GM18526 (cell line): ENCODE measurements around the gene FBXL7.

Source experiments
- POLR2A ChIP-seq: IDR thresholded peaks from 3 replicates; pipeline ENCODE4 v1.6.1; 2011; ENCODE audit not compliant: insufficient read length; ENCODE audit errors: extremely low read depth

FBXL7 gene

DNA sequence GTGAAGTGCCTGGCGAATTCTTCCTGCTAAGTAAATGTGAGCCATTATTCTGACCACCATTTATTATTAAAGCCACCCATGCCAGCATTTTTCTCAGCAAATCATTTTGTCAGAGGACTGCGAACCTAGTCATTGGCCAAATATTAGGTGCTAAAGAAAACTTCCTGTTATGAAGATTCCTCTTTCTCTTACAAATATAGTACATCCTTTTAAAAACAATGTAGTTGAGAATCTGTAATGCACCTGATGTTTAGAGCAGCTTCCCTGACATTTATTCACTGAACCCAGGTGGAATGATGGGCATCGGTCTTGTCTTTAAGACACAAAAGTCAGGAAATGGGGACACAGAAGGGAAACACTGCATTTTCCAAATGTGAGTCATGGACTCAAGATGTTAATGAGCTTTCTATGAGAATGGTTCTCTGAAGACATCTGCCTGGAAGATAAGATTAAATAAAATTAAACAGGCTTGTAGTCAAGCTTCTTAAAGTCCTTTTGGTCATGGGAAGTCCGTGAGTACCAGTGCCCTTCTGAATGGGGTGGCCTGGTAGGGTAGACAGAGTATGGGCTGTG lies 290.6 kb downstream of the FBXL7 start:
- no peak for TF ChIP-seq POLR2A

DNA sequence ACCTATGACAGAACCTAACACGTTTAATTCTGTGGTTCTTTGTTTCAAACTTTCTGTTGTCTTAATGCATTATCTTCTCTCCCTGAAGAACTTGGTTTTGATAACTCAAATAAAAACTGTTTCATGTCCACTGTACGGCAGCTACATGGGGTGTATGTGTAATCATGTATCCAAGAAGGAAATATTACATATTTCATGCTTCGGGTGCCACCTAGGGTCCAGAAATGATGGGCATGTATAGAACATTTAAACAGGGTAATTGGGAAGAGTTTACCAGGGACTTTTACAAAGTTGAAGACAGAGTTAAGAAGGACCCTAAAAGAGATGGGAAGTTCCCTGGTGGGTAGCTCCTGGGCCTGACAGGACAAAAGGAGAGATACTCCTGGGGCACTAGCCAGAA lies 291.3 kb downstream of the FBXL7 start:
- no peak for TF ChIP-seq POLR2A

DNA sequence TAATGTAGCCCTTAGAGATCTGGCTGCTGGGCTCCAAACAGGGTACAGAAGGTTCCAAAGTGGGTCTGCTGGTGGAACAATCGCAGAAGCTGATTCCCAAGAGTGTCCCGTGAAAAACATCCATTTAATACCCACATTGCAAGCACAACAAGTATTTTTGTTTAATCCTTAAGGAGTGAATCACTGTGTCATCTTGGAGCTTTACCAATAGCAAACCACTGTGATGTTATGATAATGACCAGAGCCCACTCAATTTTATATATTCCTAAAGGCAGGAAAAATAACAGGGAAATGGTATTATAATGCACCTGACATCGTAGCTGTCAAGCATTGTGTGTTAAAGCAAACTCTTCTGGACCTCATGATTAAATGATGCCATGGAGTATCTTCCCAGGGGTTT lies 291.9 kb downstream of the FBXL7 start:
- TF ChIP-seq POLR2A: no peak

DNA sequence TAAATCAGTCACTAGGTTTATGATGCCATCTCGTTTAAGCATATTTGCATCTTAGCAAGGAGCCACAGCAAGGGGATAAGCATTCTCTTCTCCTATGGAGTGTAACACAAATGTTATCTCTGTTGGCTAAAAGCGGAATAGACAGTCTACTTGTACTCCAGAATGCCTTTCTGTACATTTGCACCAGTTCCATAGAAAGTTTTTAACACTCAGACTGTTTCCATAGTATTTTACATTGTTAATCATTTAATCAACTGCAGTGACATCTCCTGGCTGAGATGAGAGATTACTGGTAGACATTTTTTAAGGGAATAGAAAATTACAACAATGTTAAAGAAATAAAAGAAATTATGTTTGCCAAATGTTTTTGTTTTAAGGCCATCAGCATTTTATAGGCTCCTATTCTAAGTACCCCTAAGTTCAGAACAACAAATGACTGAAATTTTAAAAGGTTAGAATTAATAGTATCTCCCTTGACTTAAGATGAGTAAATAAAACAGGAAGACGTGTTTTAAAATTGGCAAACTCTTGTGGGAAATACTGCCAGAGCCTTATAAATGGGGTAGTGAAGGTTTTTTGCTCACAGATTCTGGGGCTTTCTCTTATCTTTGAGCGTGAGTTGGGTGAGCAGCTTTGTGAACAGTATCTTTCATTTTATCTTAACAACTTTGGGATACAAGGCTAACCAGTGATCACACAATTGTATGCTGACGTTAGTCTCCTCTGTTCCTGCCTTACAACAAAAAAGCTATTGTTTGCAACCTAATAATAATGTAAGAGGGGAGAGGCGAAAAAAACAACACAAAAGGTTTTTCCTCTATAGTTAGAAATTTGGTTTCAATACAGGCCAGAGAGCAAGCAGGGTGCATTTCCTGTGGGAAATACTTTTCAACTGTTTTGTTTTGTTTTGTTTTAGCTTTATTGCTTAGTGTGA lies 294.3 kb downstream of the FBXL7 start:
- TF ChIP-seq POLR2A: no peak

DNA sequence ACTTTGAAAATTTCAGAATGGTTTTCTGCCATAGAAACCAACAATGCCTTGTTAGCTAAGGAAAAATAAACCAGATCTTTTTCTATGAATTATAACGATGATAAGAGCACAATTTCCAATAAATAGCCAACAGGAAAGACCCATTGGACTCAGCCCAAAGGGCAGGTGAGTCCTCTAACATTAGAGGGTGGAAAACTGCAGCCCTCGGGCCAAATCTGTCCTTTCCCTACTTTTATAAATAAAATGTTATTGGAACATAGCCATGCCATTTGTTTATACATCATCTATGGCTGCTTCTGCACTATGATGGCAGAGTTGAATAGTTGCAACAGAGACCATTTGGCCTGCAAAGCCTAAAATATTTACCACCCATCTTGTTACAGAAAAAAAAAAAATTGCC lies 296.1 kb downstream of the FBXL7 start:
- TF ChIP-seq POLR2A: no peak

DNA sequence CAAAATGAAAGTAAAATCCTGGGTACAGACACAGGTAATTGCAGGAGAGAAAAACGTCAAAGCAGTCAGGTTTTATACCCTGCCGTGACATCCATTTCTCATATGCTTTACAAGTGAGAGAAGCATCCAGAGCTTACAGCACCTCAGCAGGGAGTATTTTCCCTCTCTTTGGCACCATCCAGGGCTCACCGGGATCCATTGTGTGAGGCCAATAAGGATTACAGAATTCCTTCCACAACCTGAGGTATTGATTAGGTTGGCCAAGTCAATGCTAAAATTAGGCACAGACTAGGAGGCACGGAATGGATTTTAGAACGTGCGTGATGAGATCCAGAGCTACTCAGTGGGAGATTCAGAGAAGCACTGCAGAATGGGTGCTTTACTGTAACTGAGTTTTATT lies 296.6 kb downstream of the FBXL7 start:
- TF ChIP-seq POLR2A: no peak

DNA sequence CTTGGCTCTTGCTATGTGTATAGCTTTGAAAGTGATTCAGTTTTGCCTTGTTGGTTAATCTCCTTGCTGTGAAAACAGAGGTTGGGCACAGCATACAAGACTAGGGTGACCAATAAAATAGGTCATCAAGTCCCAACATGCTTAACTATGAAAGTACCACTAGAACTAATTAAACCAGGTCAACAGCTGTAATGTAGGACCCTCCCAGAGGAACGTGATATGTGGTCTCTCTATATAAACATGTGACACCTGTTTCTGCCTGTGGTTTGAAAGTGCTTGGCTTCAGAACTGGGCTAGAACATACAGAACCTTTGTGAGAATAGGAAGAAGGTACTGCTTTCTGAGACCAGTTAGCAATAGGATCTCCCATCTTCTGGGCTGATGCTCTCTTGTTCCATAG lies 297.1 kb downstream of the FBXL7 start:
- no peak for TF ChIP-seq POLR2A

DNA sequence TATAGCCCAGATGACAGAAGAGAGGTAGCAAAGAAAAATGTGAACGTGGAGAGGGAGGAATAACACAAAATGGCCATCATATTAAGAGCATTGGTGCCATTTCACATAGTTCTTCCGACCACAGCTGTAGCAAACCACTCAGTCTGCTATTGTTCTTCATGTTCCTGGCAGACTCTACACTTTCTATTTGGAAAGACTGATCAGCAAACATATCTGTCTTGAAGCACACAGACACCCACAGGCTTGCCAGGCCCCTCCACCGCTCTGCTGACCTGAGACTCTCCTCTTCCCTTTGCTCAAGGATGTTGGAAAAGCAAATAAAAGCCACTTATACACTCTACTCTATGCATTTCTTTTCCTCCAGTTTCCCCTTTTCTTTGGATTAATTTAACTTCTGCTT lies 298.0 kb downstream of the FBXL7 start:
- no peak for TF ChIP-seq POLR2A

DNA sequence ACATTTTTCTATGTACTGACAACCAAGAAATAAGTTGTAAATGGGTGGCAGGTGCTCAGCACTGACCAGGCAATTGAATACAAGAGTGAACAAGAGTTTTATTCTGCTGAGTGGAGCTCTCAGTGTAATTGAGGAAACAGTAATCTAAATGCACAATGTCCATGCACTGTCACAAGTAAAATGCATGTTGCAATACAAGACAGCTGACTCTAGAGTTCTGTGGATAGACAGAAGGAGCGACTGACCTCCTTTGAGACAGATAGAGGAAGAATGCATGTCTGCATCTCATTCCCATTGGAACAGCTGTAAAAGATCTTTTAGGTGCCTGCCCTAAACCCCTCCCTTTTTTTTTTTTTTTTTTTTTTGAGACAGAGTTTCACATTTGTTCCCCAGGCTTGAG lies 299.0 kb downstream of the FBXL7 start:
- no peak for TF ChIP-seq POLR2A

DNA sequence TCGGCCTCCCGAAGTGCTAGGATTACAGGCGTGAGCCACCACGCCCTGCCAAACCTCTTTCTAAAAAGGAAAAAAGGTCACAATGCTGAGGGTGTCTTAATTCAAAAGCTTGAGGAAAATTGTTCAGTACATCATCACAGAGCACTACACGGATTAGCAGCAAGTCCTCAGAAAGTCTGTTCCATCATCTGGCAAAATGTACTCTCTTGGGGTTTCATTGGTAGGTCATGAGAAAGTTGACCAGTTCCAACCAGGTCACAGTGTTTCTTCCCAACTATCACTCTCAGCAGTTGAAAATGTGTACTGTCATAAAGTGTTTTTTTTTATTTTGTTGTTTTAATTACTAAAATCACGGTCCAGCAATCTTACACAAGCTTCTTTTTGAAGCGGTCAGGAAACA lies 299.6 kb downstream of the FBXL7 start:
- TF ChIP-seq POLR2A: no peak

DNA sequence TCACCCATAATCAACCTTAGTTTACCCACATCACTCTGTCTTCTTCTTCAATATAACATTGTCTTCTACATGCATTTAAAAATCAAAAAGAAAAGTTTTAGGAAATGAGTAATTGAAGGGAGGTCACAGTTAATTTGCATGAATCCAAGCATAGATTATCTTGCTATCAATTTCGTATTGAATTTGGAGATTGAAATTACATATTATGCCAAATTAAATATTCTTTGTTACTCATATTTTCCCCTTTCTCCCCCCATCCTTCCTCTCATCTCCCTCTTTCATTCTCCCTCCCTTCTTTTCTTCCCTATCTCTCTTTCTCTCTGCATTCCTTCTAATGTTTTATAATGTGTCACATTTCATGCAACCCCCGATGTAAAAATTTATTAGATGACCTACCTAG lies 303.3 kb downstream of the FBXL7 start:
- TF ChIP-seq POLR2A: no peak

DNA sequence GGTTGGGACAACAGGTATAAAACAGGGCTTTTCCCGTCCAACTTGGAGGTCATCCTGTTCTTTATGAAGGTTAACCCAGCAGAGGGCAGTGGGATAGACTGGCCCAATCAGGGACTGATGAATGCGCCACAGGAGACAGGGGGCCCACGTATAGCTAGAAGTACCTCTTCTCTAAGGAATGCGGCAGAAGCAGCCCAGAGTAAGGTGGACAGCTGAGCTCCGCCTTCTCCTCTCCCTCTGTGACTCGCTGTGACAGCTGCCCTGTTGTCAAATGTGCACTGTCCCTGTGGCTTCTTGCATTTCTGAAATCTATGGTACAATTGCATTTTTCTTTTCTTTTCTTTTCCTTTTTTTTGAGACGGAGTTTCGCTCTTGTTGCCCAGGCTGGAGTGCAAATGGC lies 306.6 kb downstream of the FBXL7 start:
- no peak for TF ChIP-seq POLR2A

DNA sequence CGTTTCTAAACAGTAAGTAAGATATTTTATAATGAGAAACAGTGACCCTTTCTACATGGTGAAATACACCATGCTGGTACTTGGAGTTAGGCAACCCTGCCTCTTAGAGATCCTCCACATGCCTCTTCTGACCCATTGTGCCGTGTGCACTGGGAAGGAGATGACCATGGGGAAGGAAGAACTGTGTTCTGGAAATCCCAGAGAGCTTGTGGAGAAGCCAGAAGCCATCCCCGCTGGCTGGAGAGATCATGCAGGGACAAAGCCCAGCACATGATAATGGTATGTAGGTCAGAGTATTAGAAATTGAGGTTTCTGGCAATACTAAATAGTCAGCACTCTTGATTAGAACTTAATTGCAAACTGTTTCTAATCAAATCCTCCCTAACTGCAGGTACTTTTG lies 307.3 kb downstream of the FBXL7 start:
- TF ChIP-seq POLR2A: no peak

DNA sequence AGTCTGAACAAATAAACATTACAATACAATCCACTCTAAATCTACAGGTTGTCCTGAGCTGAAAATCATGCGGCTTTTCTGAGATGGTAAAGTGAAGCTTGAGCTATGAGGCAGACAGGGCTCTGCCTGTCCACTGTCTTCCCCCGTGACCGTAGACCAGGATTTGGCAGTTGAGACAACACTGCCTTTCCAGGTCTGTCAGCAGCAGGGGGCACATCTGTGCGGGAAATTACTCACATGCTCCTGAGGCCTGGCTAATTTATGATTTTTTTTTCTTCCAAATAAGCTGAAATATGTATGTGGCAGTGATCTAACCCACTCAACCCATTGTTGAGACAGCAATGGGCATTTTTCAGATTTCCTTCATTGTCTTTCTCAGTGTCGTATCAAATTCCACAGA lies 307.9 kb downstream of the FBXL7 start:
- TF ChIP-seq POLR2A: no peak

DNA sequence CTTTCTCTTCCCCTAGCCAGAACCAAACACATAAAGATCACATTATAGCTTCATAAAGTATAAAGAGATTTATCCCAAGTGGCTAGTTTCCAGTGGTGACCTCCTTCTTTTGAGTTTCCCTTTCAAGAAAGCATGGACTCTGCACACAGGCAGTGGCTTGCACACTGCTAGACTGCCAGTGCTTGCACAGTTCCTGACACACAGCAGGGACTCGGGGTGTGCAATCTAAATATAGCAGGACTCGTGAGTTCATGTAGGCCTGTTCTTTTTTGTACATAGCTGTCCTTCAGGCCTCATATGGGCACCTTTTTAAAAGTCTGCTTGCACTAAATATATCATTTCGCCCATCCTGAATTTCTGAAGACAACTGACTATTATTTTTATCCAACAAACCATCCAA lies 308.6 kb downstream of the FBXL7 start:
- no peak for TF ChIP-seq POLR2A

DNA sequence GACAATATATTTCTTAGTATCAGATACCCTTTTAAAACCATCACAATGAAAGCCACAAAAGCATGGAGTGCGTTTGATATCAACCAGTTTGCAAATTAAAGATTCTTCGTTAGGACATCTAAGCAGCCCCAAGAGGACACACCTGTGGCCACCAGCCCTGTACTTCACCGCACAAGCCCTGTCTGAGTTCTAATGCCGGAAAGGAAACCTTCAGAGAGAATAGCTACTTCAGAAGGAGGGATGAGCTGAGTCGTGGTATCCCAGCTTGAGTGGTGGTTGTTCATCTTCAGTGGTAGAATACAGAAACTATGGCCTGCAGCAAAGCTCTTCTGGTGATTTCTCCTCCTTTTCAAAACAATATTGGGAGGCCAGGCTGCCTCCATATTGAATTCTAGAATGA lies 319.6 kb downstream of the FBXL7 start:
- no peak for TF ChIP-seq POLR2A

DNA sequence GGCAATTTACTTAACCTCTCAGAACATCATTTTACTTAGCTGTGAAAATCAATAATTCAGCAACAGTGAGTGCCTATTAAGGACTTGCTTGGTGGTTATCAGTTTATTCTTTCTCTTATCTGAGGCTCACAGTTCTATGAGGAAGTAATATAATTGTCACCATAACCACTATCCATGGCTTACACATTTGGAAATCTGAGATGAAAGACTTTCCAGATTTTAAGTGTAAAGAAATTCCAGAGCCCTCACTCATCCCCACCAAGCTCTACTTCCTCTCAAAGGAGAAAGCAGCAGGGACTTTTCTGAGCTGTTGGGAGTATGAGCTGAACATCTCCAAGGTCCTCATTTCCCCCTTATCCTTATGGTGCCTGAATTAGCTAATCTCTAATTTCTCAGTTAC lies 321.5 kb downstream of the FBXL7 start:
- no peak for TF ChIP-seq POLR2A
